ENCODE measurements around the gene SHMT2.

SHMT2 gene

GRCh38 chr12:57273516-57273915 lies 44.0 kb downstream of the SHMT2 start:
- TF ChIP-seq REST (IDR thresholded peaks at IDR 0.05; ENCODE audit: insufficient read depth in 1 of 2, low read depth in 2 of 2, low read length in 2 of 2) = no peak
- TF ChIP-seq FOXP2 (optimal IDR thresholded peaks at IDR 0.05; ENCODE audit: borderline replicate concordance, extremely low read depth, extremely low read length, insufficient read depth) = no peak
- no peak for TF ChIP-seq POLR2AphosphoS5 (IDR thresholded peaks at IDR 0.05; ENCODE audit: low read depth, low read length)
- TF ChIP-seq TAF1 (IDR thresholded peaks at IDR 0.05; ENCODE audit: borderline replicate concordance, insufficient read depth, low read length) = no peak
- no peak for TF ChIP-seq SIN3A (IDR thresholded peaks at IDR 0.05; ENCODE audit: borderline replicate concordance, insufficient read depth, low read length)

- TF ChIP-seq POLR2AphosphoS5 (IDR thresholded peaks at IDR 0.05; ENCODE audit: low read depth, low read length) (no peak), REST (IDR thresholded peaks at IDR 0.05; ENCODE audit: insufficient read depth in 1 of 2, low read depth in 2 of 2, low read length in 2 of 2) (no peak), FOXP2 (optimal IDR thresholded peaks at IDR 0.05; ENCODE audit: borderline replicate concordance, extremely low read depth, extremely low read length, insufficient read depth) (no peak), TAF1 (IDR thresholded peaks at IDR 0.05; ENCODE audit: borderline replicate concordance, insufficient read depth, low read length) (no peak), SIN3A (IDR thresholded peaks at IDR 0.05; ENCODE audit: borderline replicate concordance, insufficient read depth, low read length) (no peak)
Measured at GRCh38 chr12:57276935-57277563, 47.5 kb downstream of the SHMT2 start.

- TF ChIP-seq REST (IDR thresholded peaks at IDR 0.05; ENCODE audit: insufficient read depth in 1 of 2, low read depth in 2 of 2, low read length in 2 of 2) (no peak), TAF1 (IDR thresholded peaks at IDR 0.05; ENCODE audit: borderline replicate concordance, insufficient read depth, low read length) (no peak), SIN3A (IDR thresholded peaks at IDR 0.05; ENCODE audit: borderline replicate concordance, insufficient read depth, low read length) (no peak), FOXP2 (optimal IDR thresholded peaks at IDR 0.05; ENCODE audit: borderline replicate concordance, extremely low read depth, extremely low read length, insufficient read depth) (no peak), POLR2AphosphoS5 (IDR thresholded peaks at IDR 0.05; ENCODE audit: low read depth, low read length) (no peak)
Measured at GRCh38 chr12:57278465-57279381, 49.2 kb downstream of the SHMT2 start.

- TF ChIP-seq SIN3A (IDR thresholded peaks at IDR 0.05; ENCODE audit: borderline replicate concordance, insufficient read depth, low read length) = no peak
- TF ChIP-seq POLR2AphosphoS5 (IDR thresholded peaks at IDR 0.05; ENCODE audit: low read depth, low read length) = peak; percentile 50; the same call in 1 of the 2 replicates
- TF ChIP-seq REST (IDR thresholded peaks at IDR 0.05; ENCODE audit: insufficient read depth in 1 of 2, low read depth in 2 of 2, low read length in 2 of 2) = no peak
- no peak; the same call in 1 of the 2 replicates for TF ChIP-seq TAF1 (IDR thresholded peaks at IDR 0.05; ENCODE audit: borderline replicate concordance, insufficient read depth, low read length)
- peak; percentile 77 for TF ChIP-seq FOXP2 (optimal IDR thresholded peaks at IDR 0.05; ENCODE audit: borderline replicate concordance, extremely low read depth, extremely low read length, insufficient read depth)
Measured at GRCh38 chr12:57280211-57281062, 50.9 kb downstream of the SHMT2 start.

Data from PFSK-1 (cell line).